Endothelial cell of umbilical vein (primary cell): Measurements from ENCODE around the gene COL9A1. TPM values are rescaled to one million over a fixed set of nuclear protein-coding genes. Genes with fewer than 3 reads are reported as not detected.

Source experiments
- BruUV-seq: library from RNA; stranded (reverse); fragments of 400-500 nt; replicated peaks from 2 replicates; lab custom pipeline; 2021; lab: Mats Ljungman, UMichigan
- CTCF ChIA-PET: fragments of 300-600, 350-600 bp; sonication (Branson Sonifier 250); formaldehyde crosslinking; loops from one replicate; lab custom pipeline; 2021; ENCODE audit warnings: antibody characterized with exemption, inconsistent platforms; lab: Charles Lee
- POLR2A ChIA-PET: fragments of 300-600, 350-600 bp; sonication (Branson Sonifier 250); formaldehyde crosslinking; loops from one replicate; lab custom pipeline; 2021; ENCODE audit warnings: antibody characterized with exemption, inconsistent platforms; lab: Charles Lee
- DNase-seq: peaks from one replicate; pipeline ENCODE4 v3.0.0-alpha.2; 2011; ENCODE audit warnings: low read depth, low spot score
- FAIRE-seq: peaks from 2 replicates; lab custom pipeline; 2011; peaks lifted over from hg19 to GRCh38; lab: Jason Lieb, UNC
- H2AFZ ChIP-seq: 2 replicates; pipeline ENCODE4 v1.6.0; 2012; ENCODE audit warnings: low read depth, low read length, control low read depth, inconsistent platforms
- H3K27ac ChIP-seq: 2 replicates; pipeline ENCODE4 v1.5.1; 2011; ENCODE audit warnings: low read depth, mild to moderate bottlenecking, control low read depth, low read length, moderate library complexity; ENCODE audit not compliant: insufficient read depth
- H3K27me3 ChIP-seq, 2 experiments: 2 replicates each; pipeline versions ENCODE4 v1.6.0 to v1.6.1; 2011; ENCODE audit warnings: low read length in 2 of 2, mixed read lengths in 1 of 2; ENCODE audit not compliant: control insufficient read depth in 2 of 2, insufficient read depth in 2 of 2
- H3K36me3 ChIP-seq, 2 experiments: 2 replicates in 1 of 2; 3 replicates in 1 of 2; pipeline ENCODE4 v1.5.1; 2011; ENCODE audit warnings: low read length in 2 of 2, mild to moderate bottlenecking in 1 of 2, moderate library complexity in 1 of 2; ENCODE audit not compliant: control insufficient read depth in 2 of 2, insufficient read depth in 2 of 2; ENCODE audit errors: extremely low read depth in 1 of 2
- H3K4me1 ChIP-seq: 3 replicates; pipeline ENCODE4 v1.5.1; 2011; ENCODE audit warnings: mild to moderate bottlenecking, low read length; ENCODE audit not compliant: control insufficient read depth, insufficient read depth; ENCODE audit errors: extremely low read depth
- H3K4me2 ChIP-seq: 2 replicates; pipeline ENCODE4 v1.6.1; 2011; ENCODE audit warnings: low read length, control low read depth, mixed read lengths; ENCODE audit not compliant: insufficient read depth
- H3K4me3 ChIP-seq, 3 experiments: fragments of 200-600 bp in 1 of 3; sonication (generic), shearing (Covaris generic) in 1 of 3; replicated peaks in 1 of 3; 2 replicates each; pipeline ENCODE4 v1.5.1; 2011 to 2016; ENCODE audit warnings: control low read depth in 3 of 3, low read length in 3 of 3, mild to moderate bottlenecking in 2 of 3, inconsistent platforms in 1 of 3, low read depth in 1 of 3, moderate library complexity in 1 of 3; ENCODE audit not compliant: insufficient read depth in 1 of 3
- H3K79me2 ChIP-seq: 2 replicates; pipeline ENCODE4 v1.6.0; 2012; ENCODE audit warnings: low read length, inconsistent platforms; ENCODE audit not compliant: control insufficient read depth, insufficient read depth
- H3K9ac ChIP-seq: replicated peaks from 2 replicates; pipeline ENCODE3; 2011; ENCODE audit warnings: low read length, control low read depth; ENCODE audit not compliant: insufficient read depth; ENCODE audit errors: extremely low read depth
- H3K9me1 ChIP-seq: replicated peaks from 3 replicates; pipeline ENCODE4 v1.6.0; 2011; ENCODE audit warnings: mild to moderate bottlenecking, low read length; ENCODE audit not compliant: control insufficient read depth, insufficient read depth; ENCODE audit errors: extremely low read depth
- H3K9me3 ChIP-seq: replicated peaks from 2 replicates; pipeline ENCODE4 v1.5.1; 2012; ENCODE audit warnings: low read length, inconsistent platforms; ENCODE audit not compliant: control insufficient read depth, insufficient read depth
- H4K20me1 ChIP-seq: replicated peaks from 2 replicates; pipeline ENCODE3; 2011; ENCODE audit warnings: mild to moderate bottlenecking, low read length; ENCODE audit not compliant: control insufficient read depth, insufficient read depth; ENCODE audit errors: extremely low read depth
- EZH2 ChIP-seq: IDR thresholded peaks from 2 replicates; pipeline ENCODE4 v1.6.1; 2012; ENCODE audit warnings: borderline replicate concordance, low read depth, mild to moderate bottlenecking, moderate library complexity, low read length, inconsistent platforms; ENCODE audit not compliant: severe bottlenecking
- FOS ChIP-seq: IDR thresholded peaks from 2 replicates; pipeline ENCODE4 v1.6.1; 2011; ENCODE audit warnings: mild to moderate bottlenecking, low read length, moderate library complexity, borderline replicate concordance; ENCODE audit not compliant: insufficient read depth
- GATA2 ChIP-seq: IDR thresholded peaks from 2 replicates; pipeline ENCODE4 v1.7.0; 2011; ENCODE audit warnings: low read depth, mild to moderate bottlenecking, moderate library complexity, mixed read lengths, low read length; ENCODE audit not compliant: insufficient read length, insufficient read depth
- JUN ChIP-seq: IDR thresholded peaks from 2 replicates; pipeline ENCODE4 v1.6.1; 2011; ENCODE audit warnings: borderline replicate concordance, low read depth; ENCODE audit not compliant: insufficient read length, insufficient read depth
- MAX ChIP-seq: IDR thresholded peaks from 2 replicates; pipeline ENCODE4 v1.6.1; 2011; ENCODE audit not compliant: insufficient read depth, insufficient read length
- MYC ChIP-seq: IDR thresholded peaks from one replicate; pipeline ENCODE4 v1.6.1; 2011; ENCODE audit warnings: mild to moderate bottlenecking, low read depth, low read length
- POLR2A ChIP-seq: IDR thresholded peaks from 2 replicates; pipeline ENCODE4 v1.6.1; 2012; ENCODE audit warnings: low read depth, mild to moderate bottlenecking, control low read depth, low read length
- POLR2AphosphoS5 ChIP-seq: IDR thresholded peaks from 2 replicates; pipeline ENCODE4 v1.6.1; 2012; ENCODE audit warnings: low read depth, mild to moderate bottlenecking, control low read depth, low read length, moderate library complexity; ENCODE audit not compliant: insufficient read depth
- dilution Hi-C: fragments of 300-500 bp; cut with MboI; formaldehyde crosslinking; loops from one replicate; pipeline ENCODE4 v1.15.0; 2019; ENCODE audit warnings: low sequenced_read_pairs; ENCODE audit not compliant: extremely low pct_ligation_motif_present
- intact Hi-C: fragments of 100-400 bp; cut with micrococcal nuclease; formaldehyde crosslinking; loops from one replicate; pipeline ENCODE4 v1.10.0; 2022
- polyA plus RNA-seq, 4 experiments: library from polyadenylated mRNA; depleted of rRNA in 3 of 4; stranded (reverse) in 3 of 4; unstranded in 1 of 4; fragments of >200 nt; gene quantifications; 2 replicates each; pipeline versions ENCODE4 v1.2.1 to v1.2.3, GENCODE V29; 2011 to 2012; ENCODE audit warnings: missing spikeins in 1 of 4
- total RNA-seq: library from RNA; stranded (reverse); gene quantifications from 2 replicates; pipeline ENCODE4 v1.2.3, GENCODE V29; 2021
- TF ChIP-seq, protein P1 (sequence below), 2 donors: IDR thresholded peaks; 1 replicate in 1 of 2; 2 replicates in 1 of 2; pipeline ENCODE4 v1.5.1; 2011; ENCODE audit warnings: low read length in 2 of 2, mild to moderate bottlenecking in 2 of 2, moderate library complexity in 2 of 2, control low read depth in 1 of 2, inconsistent platforms in 1 of 2, low read depth in 1 of 2; ENCODE audit not compliant: insufficient read depth in 1 of 2; ENCODE audit errors: extremely low read depth in 1 of 2

Gene COL9A1
- total and polyA plus RNA-seq, 2 donors (not counting 3 experiments of a cell fraction or from before 2014, with no cell fraction given) = not detected

GRCh38 chr6:70338775-70339174 lies 35.9 kb upstream of the COL9A1 start:
- no peak for TF ChIP-seq MAX
- CTCF ChIA-PET = interaction anchor here (1.1 kb wide), 1 partner anchor 31 kb away, joined by 4 read pairs; no protein-coding TSS in a partner anchor
- no peaks in the 10 kb centered on the region for H3K79me2 ChIP-seq

DNA sequence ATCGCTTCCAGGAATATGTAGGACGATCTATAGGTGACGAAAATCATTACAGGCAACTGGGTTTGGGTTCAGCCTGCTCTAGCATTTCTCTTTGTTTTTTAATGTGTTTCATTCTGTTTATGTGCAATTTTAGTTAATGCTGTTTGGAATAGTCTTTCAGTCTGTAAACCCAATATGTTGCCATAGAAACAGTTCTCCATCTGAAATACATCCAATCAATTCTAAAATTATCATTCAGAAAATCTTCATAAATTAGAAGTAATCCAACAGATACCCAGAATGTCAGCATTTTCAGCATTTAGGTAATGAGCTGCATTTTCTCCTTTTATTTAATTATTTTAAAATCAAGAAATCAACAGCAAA lies 34.8 kb upstream of the COL9A1 start:
- Histone ChIP-seq H4K20me1 (no peaks in the 10 kb centered on the region), H3K4me2 (no peak overlapping the region), H3K9ac (no peak overlapping the region), H3K4me1 (no peaks in the 10 kb centered on the region), H3K27ac (no peak overlapping the region), H3K9me3 (no peaks in the 10 kb centered on the region), H2AFZ (no peak overlapping the region), H3K4me3 (no peak overlapping the region), H3K9me1 (no peaks in the 10 kb centered on the region), H3K27me3 (no peaks in the 10 kb centered on the region), H3K79me2 (no peaks in the 10 kb centered on the region), H3K36me3 (no peaks in the 10 kb centered on the region)
- intact Hi-C loops (no loop called here), dilution Hi-C loops (no loop called here)
- FAIRE-seq (no peak), DNase-seq (no peak)
- BruUV-seq = no TSS peak
- POLR2A ChIA-PET = no interaction called here
- CTCF ChIA-PET = interaction anchor here (0.7 to 1.3 kb wide), 4 partner anchors 28 to 117 kb away, joined by 3 to 4 read pairs (median 3); no protein-coding TSS in a partner anchor
- TF ChIP-seq FOS (no peak), POLR2AphosphoS5 (no peak), JUN (no peak), POLR2A (no peak), MAX (no peak), EZH2 (no peak), GATA2 (no peak), MYC (no peak)
- TF ChIP-seq, protein P1, sequence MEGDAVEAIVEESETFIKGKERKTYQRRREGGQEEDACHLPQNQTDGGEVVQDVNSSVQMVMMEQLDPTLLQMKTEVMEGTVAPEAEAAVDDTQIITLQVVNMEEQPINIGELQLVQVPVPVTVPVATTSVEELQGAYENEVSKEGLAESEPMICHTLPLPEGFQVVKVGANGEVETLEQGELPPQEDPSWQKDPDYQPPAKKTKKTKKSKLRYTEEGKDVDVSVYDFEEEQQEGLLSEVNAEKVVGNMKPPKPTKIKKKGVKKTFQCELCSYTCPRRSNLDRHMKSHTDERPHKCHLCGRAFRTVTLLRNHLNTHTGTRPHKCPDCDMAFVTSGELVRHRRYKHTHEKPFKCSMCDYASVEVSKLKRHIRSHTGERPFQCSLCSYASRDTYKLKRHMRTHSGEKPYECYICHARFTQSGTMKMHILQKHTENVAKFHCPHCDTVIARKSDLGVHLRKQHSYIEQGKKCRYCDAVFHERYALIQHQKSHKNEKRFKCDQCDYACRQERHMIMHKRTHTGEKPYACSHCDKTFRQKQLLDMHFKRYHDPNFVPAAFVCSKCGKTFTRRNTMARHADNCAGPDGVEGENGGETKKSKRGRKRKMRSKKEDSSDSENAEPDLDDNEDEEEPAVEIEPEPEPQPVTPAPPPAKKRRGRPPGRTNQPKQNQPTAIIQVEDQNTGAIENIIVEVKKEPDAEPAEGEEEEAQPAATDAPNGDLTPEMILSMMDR (IDR thresholded peaks at IDR 0.05; ENCODE audit: extremely low read depth in 1 of 2, insufficient read depth in 1 of 2, low read depth in 1 of 2, low read length in 2 of 2) = no peak

More at GRCh38 chr6:70338775-70339174, 35.9 kb upstream of the COL9A1 start:
- dilution Hi-C loops = no loop called here
- Histone ChIP-seq H3K27me3 (no peaks in the 10 kb centered on the region), H2AFZ (no peak overlapping the region), H4K20me1 (no peaks in the 10 kb centered on the region), H3K9me3 (no peaks in the 10 kb centered on the region), H3K36me3 (no peaks in the 10 kb centered on the region), H3K27ac (no peak overlapping the region), H3K4me3 (no peak overlapping the region), H3K4me2 (no peak overlapping the region), H3K4me1 (no peaks in the 10 kb centered on the region), H3K9me1 (no peaks in the 10 kb centered on the region), H3K9ac (no peak overlapping the region)
- no TSS peak for BruUV-seq
- DNase-seq = no peak
- POLR2A ChIA-PET = no interaction called here
- FAIRE-seq = no peak
- intact Hi-C loops = no loop called here
